ENCODE data around the gene OPTC. TPM values are rescaled to one million over a fixed set of nuclear protein-coding genes. Genes with fewer than 3 reads are reported as not detected.
A peak's percentile ranks its signal among the peaks of the same experiment; 100 is the strongest.
"Not testable (repeated sequence)": the region's sequence is repeated elsewhere in the genome, so short reads cannot be mapped to it uniquely, and the experiment has no call there.

Gene OPTC, protein sequence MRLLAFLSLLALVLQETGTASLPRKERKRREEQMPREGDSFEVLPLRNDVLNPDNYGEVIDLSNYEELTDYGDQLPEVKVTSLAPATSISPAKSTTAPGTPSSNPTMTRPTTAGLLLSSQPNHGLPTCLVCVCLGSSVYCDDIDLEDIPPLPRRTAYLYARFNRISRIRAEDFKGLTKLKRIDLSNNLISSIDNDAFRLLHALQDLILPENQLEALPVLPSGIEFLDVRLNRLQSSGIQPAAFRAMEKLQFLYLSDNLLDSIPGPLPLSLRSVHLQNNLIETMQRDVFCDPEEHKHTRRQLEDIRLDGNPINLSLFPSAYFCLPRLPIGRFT
- not detected for total RNA-seq

DNA sequence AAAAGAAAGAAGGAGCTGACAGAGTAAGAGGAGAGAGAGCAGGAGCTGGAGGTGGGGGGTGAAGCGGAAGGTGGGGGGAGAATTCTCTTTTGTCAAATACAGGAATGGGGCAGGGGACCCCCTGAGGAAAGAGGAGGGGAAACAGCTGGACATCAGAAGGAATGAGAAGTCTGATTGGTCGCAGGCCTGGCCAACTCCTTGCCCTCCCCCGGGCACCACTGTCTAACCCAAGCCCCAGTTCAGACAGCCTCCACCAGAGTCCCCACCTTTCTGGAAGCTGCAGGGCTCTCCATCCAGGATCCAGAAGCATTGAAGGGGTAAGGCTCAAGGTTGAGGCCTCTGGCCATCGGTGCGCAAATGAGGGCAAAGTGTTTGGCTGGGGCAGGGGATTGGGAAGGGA is at the start of gene OPTC:
Gene OPTC, plus strand, starts transcription at position 253 of the 400 bp plus-strand sequence. CDS start 1,853 bp downstream, outside the sequence.
- TF ChIP-seq, protein P1, sequence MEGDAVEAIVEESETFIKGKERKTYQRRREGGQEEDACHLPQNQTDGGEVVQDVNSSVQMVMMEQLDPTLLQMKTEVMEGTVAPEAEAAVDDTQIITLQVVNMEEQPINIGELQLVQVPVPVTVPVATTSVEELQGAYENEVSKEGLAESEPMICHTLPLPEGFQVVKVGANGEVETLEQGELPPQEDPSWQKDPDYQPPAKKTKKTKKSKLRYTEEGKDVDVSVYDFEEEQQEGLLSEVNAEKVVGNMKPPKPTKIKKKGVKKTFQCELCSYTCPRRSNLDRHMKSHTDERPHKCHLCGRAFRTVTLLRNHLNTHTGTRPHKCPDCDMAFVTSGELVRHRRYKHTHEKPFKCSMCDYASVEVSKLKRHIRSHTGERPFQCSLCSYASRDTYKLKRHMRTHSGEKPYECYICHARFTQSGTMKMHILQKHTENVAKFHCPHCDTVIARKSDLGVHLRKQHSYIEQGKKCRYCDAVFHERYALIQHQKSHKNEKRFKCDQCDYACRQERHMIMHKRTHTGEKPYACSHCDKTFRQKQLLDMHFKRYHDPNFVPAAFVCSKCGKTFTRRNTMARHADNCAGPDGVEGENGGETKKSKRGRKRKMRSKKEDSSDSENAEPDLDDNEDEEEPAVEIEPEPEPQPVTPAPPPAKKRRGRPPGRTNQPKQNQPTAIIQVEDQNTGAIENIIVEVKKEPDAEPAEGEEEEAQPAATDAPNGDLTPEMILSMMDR (IDR thresholded peaks at IDR 0.05) = no peak
- no peak for DNase-seq (ENCODE audit: low spot score)
- ATAC-seq (ENCODE audit: low FRiP score) = no peak

DNA sequence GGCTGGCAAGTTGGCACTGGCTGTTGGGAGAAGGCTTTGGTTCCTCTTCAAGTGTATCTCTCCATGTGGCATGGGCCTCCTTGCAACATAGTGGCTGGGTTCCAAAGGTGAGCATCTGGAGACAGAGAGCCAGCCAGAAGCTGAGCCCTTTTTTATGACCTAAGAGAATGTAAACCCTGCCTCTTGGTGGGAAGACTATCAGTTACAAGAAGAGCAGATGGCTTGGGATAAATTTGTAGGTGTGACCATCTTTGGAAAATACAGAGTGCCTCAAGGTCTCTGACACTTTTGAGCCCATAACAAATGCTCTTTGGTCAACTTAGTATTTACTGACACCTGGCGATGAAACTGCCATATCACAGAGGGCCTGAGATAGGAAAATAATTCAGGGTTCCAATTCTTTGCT is 49.8 kb upstream of the OPTC start:
- ATAC-seq (ENCODE audit: low FRiP score) (no peak), DNase-seq (ENCODE audit: low spot score) (no peak)
- TF ChIP-seq, protein P1 (IDR thresholded peaks at IDR 0.05) = no peak

DNA sequence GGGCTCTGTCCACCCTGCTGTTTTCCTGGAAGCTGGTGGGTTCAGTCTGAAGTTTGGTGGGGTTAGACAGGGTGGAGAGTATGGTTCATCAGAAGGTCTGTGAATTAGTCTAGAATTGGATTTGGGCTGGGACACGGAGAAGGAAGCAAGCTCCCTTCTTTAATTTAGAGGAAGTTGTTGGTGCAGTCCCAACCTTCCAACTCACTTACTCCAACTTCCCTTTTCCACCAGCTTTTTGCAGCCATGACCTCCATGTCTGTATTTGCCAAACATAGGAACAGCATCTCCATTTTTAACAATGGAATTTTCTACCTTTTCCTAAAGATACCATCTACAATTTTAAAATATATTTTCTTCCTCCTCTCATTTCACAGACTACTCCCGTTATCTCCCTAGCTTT is 46.8 kb upstream of the OPTC start:
- DNase-seq (ENCODE audit: low spot score) (no peak), ATAC-seq (ENCODE audit: low FRiP score) (no peak)
- TF ChIP-seq, protein P1 (IDR thresholded peaks at IDR 0.05) = no peak

DNA sequence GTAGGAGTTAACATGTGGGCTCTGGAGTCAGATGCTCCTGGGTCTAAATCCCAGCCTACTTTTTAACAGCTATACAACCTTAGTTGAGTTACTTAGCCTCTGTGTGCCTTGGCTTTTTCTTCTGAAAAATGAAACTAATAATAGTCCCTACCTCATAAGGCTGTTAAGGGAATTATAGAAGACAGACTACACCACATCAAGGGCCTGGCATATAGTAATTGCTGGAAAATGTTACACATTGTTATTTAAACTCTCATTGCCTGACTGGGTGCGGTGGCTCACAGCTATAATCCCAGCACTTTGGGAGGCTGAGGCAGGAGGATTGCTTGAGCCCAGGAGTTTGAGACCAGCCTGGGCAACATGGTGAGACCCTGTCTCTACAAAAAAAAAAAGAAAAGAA is 46.4 kb upstream of the OPTC start:
- DNase-seq (ENCODE audit: low spot score); ATAC-seq (ENCODE audit: low FRiP score): not testable (repeated sequence)

DNA sequence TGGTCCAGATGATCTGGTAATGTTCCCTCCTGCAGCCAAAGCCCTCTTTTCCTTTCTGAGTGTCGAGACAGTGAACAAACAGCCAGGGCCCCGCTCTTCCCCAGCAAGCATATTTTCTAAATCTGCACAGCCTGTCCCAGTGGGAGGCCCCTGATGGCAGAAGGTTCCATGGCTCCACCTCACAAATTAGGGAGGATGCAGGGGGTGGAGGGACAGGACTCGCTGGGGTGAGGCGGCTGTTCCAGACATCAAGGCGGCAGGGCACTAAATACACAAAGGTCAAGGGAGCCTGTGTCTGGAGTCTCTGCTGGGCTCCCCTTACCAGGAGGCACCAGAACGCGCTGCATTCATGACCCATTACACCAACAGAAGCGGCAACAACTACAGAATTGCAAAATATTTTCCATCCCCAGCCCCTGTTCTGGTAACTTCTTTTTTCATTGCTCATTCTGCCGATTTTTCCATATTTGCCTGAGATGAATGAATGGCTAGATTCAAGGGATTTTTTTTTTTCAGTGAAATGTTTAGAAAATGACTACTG is 45.4 kb upstream of the OPTC start:
- ATAC-seq (ENCODE audit: low FRiP score) (peak; percentile 42), DNase-seq (ENCODE audit: low spot score) (no peak)

DNA sequence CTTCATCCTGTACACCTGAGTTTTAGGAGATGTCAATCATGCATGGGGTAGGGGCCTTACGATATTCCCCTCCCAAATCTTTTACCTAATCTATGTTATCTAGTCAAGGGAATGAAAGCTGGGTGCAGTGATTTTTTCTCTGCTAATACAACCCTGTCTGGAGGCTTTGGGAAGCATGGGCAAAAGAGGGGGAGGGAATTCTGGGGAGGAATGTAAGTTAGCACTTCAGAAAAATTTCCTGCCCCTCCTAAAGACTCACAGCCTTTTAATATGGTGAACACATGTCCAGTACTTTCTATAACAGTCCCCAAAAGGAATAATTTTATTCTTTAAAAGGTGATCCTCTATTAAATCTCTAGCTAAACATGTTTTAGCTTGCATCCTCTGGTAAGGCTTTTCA is 44.0 kb upstream of the OPTC start:
- TF ChIP-seq, protein P1 (IDR thresholded peaks at IDR 0.05) = no peak
- DNase-seq (ENCODE audit: low spot score) (no peak), ATAC-seq (ENCODE audit: low FRiP score) (no peak)

More for the DNA sequence above, 45.4 kb upstream of the OPTC start:
- TF ChIP-seq, protein P1 (IDR thresholded peaks at IDR 0.05) = no peak

DNA sequence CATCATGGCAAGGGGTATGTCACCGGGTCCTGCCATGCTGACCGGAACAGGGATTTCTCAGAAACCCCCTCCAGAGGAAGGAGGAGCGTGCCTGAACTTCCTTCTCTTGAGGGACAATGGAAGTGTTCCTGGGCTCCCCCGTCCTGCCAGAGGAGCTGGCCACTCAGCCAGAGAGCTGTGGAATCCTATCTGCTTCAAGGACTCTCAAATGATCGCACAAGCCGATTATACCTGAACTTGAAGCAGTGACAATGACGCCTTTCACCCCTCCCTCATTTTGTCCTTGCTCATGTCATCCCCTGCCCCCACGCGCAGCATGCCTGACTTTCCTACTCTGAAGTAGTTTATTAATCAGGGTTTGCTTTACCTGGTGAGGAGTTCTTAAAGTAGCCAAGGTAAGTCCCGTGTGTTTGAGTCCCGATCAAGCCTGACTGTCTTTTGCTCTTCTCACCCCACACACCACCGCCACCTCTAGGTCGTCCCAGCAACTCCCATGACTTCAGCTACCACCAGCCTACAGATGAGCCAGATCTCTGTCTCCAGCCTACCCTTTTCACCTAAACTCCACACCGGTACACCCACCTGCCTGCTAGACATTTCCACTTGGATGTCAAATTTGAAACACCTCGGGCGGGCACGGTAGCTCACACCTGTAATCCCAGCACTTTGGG is 43.3 kb upstream of the OPTC start:
- ATAC-seq (ENCODE audit: low FRiP score) (no peak), DNase-seq (ENCODE audit: low spot score) (no peak)
- TF ChIP-seq, protein P1 (IDR thresholded peaks at IDR 0.05) = no peak

All from omental fat pad (tissue), 4 donors.